SK-N-SH treated with all-trans-retinoic acid at 6 μM for 48 hours (cell line): ENCODE results near the gene CLEC16A.

Experiments used
- ARNTL ChIP-seq: fragments of 450-650 bp; formaldehyde crosslinking; IDR thresholded peaks from 2 replicates; pipeline ENCODE4 v1.5.0; 2020; ENCODE audit warnings: low read depth, mild to moderate bottlenecking, moderate library complexity, borderline replicate concordance
- ESRRG ChIP-seq: fragments of 250-450 bp; sonication (Bioruptor Pico); IDR thresholded peaks from 2 replicates; pipeline ENCODE4 v1.6.1; 2021; ENCODE audit warnings: mild to moderate bottlenecking
- GLIS3 ChIP-seq: fragments of 250-450 bp; sonication (Bioruptor Pico); IDR thresholded peaks from 2 replicates; pipeline ENCODE4 v1.5.0; 2020; ENCODE audit warnings: mild to moderate bottlenecking, moderate library complexity
- PPARA ChIP-seq: fragments of 250-450 bp; sonication (Bioruptor Pico); IDR thresholded peaks from 2 replicates; pipeline ENCODE4 v1.5.0; 2020; ENCODE audit warnings: mild to moderate bottlenecking, borderline replicate concordance
- RARB ChIP-seq: fragments of 250-450 bp; sonication (Bioruptor Pico); IDR thresholded peaks from 2 replicates; pipeline ENCODE4 v1.8.0; 2021; ENCODE audit warnings: mild to moderate bottlenecking, moderate library complexity
- TCF4 ChIP-seq: fragments of 250-450 bp; sonication (Bioruptor Pico); IDR thresholded peaks from 2 replicates; pipeline ENCODE4 v1.8.0; 2021; ENCODE audit warnings: mild to moderate bottlenecking, moderate library complexity, borderline replicate concordance
- TOX ChIP-seq: fragments of 250-450 bp; sonication (Bioruptor Pico); IDR thresholded peaks from 2 replicates; pipeline ENCODE4 v1.8.0; 2021; ENCODE audit warnings: mild to moderate bottlenecking, moderate library complexity, borderline replicate concordance
- ZNF565 ChIP-seq: fragments of 450-650 bp; formaldehyde crosslinking; conservative IDR thresholded peaks from 2 replicates; pipeline ENCODE4 v1.5.0; 2020; ENCODE audit warnings: low read depth, mild to moderate bottlenecking, moderate library complexity
- ZNF8 ChIP-seq: fragments of 450-650 bp; formaldehyde crosslinking; IDR thresholded peaks from 2 replicates; pipeline ENCODE4 v1.5.0; 2020; ENCODE audit warnings: mild to moderate bottlenecking, moderate library complexity
- TF ChIP-seq, protein P1 (sequence below): fragments of 250-450 bp; sonication (Bioruptor Pico); IDR thresholded peaks from 2 replicates; pipeline ENCODE4 v1.5.1; 2020; ENCODE audit warnings: low read depth, mild to moderate bottlenecking, moderate library complexity
- TF ChIP-seq, protein P2 (sequence below): fragments of 250-450 bp; sonication (Bioruptor Pico); IDR thresholded peaks from 2 replicates; pipeline ENCODE4 v1.8.0; 2021; ENCODE audit warnings: low read depth, mild to moderate bottlenecking, moderate library complexity, borderline replicate concordance
- TF ChIP-seq, protein P3 (sequence below): fragments of 250-450 bp; sonication (Bioruptor Pico); IDR thresholded peaks from 2 replicates; pipeline ENCODE4 v1.8.0; 2020; ENCODE audit warnings: mild to moderate bottlenecking, moderate library complexity, borderline replicate concordance

DNA sequence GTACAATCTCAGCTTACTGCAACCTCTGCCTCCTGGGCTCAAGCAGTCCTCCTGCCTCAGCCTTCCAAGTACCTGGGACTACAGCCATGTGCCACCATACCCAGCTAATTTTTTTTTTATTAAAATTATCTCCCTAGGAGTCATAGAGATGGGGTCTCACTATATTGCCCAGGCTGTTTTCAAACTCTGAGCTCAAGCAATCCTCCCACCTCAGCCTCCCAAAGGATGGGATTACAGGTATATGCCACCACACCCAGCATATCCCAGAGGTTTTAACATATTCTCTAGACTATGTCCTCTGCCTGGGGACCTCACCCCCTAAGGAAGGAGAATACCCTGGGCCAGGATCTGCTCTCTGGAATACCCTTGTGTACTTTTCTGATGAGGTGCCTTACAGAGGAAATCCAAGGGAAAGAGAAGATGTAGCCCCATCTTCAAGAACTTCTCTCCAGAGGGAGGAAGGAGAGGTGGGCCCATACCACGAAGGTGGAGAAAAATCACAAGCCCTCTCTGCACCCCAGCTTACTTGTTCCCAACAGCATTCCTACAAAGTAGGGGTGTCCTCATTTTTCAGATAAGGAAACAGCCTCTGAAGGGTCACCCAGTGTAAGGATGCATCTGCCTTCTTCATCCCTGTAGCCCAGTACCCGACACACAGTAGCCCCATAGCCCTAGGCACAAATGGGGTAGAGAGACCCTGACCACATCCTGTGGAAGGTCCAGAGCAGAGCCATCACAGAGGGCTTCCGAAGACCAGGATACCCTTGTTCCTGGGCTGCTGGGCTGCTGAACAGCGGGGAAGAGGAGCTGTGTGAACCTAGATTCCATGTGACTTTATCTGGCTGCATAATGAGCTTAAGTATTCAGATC lies 160.0 kb downstream of the CLEC16A start:
- TF ChIP-seq TOX (CRISPR knock-in tag) (no peak), PPARA (CRISPR knock-in tag) (no peak), ZNF8 (no peak), ZNF565 (CRISPR knock-in tag) (no peak), ARNTL (CRISPR knock-in tag) (no peak), ESRRG (CRISPR knock-in tag) (no peak), RARB (no peak), TCF4 (CRISPR knock-in tag) (no peak), GLIS3 (CRISPR knock-in tag) (no peak)
- TF ChIP-seq, protein P1, sequence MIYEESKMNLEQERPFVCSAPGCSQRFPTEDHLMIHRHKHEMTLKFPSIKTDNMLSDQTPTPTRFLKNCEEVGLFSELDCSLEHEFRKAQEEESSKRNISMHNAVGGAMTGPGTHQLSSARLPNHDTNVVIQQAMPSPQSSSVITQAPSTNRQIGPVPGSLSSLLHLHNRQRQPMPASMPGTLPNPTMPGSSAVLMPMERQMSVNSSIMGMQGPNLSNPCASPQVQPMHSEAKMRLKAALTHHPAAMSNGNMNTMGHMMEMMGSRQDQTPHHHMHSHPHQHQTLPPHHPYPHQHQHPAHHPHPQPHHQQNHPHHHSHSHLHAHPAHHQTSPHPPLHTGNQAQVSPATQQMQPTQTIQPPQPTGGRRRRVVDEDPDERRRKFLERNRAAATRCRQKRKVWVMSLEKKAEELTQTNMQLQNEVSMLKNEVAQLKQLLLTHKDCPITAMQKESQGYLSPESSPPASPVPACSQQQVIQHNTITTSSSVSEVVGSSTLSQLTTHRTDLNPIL (CRISPR knock-in tag) = no peak
- TF ChIP-seq, protein P2, sequence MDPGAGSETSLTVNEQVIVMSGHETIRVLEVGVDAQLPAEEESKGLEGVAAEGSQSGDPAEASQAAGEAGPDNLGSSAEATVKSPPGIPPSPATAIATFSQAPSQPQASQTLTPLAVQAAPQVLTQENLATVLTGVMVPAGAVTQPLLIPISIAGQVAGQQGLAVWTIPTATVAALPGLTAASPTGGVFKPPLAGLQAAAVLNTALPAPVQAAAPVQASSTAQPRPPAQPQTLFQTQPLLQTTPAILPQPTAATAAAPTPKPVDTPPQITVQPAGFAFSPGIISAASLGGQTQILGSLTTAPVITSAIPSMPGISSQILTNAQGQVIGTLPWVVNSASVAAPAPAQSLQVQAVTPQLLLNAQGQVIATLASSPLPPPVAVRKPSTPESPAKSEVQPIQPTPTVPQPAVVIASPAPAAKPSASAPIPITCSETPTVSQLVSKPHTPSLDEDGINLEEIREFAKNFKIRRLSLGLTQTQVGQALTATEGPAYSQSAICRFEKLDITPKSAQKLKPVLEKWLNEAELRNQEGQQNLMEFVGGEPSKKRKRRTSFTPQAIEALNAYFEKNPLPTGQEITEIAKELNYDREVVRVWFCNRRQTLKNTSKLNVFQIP (CRISPR knock-in tag) = no peak
- TF ChIP-seq, protein P3, sequence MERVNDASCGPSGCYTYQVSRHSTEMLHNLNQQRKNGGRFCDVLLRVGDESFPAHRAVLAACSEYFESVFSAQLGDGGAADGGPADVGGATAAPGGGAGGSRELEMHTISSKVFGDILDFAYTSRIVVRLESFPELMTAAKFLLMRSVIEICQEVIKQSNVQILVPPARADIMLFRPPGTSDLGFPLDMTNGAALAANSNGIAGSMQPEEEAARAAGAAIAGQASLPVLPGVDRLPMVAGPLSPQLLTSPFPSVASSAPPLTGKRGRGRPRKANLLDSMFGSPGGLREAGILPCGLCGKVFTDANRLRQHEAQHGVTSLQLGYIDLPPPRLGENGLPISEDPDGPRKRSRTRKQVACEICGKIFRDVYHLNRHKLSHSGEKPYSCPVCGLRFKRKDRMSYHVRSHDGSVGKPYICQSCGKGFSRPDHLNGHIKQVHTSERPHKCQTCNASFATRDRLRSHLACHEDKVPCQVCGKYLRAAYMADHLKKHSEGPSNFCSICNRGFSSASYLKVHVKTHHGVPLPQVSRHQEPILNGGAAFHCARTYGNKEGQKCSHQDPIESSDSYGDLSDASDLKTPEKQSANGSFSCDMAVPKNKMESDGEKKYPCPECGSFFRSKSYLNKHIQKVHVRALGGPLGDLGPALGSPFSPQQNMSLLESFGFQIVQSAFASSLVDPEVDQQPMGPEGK (CRISPR knock-in tag) = no peak
